AML-193 (cell line): Measurements from ENCODE around the gene MYO1G.
A peak's percentile ranks its signal among the peaks of the same experiment; 100 is the strongest.
"Not testable (repeated sequence)": the region's sequence is repeated elsewhere in the genome, so short reads cannot be mapped to it uniquely, and the experiment has no call there.

Experiments used
- DNase-seq, 2 experiments: peaks; one replicate each; lab custom pipeline; 2025; lab: John Stamatoyannopoulos, UW

Gene MYO1G

GRCh38 chr7:44999245-45000092, 20.7 kb upstream of the MYO1G start:
- peak; percentile 93 to 95 for DNase-seq

GRCh38 chr7:44998153-44998871, 19.5 kb upstream of the MYO1G start:
- DNase-seq: peak; percentile 30 to 48

GRCh38 chr7:44995555-44996493, 17.0 kb upstream of the MYO1G start:
- no peak for DNase-seq

- no peak for DNase-seq
These were observed 16.2 kb upstream of the MYO1G start for GRCh38 chr7:44994877-44995554.

GRCh38 chr7:44992004-44992795, 13.4 kb upstream of the MYO1G start:
- DNase-seq: not testable (repeated sequence)

GRCh38 chr7:44990109-44991023, 11.6 kb upstream of the MYO1G start:
- no peak for DNase-seq

- DNase-seq: no peak
These were observed 10.3 kb upstream of the MYO1G start for GRCh38 chr7:44989132-44989531.

GRCh38 chr7:44988701-44989100, 9.9 kb upstream of the MYO1G start:
- DNase-seq: no peak

- no peak for DNase-seq
These were observed 9.2 kb upstream of the MYO1G start for GRCh38 chr7:44987996-44988395.

GRCh38 chr7:44987457-44987856, 8.6 kb upstream of the MYO1G start:
- DNase-seq: no peak

GRCh38 chr7:44986218-44987053, 7.6 kb upstream of the MYO1G start:
- DNase-seq: peak; percentile 94

GRCh38 chr7:44985900-44986217, 7.0 kb upstream of the MYO1G start:
- no peak for DNase-seq

- DNase-seq: no peak
These were observed 6.3 kb upstream of the MYO1G start for GRCh38 chr7:44985033-44985695.

GRCh38 chr7:44984478-44984758, 5.6 kb upstream of the MYO1G start:
- no peak for DNase-seq

GRCh38 chr7:44983742-44984477, 5.1 kb upstream of the MYO1G start:
- no peak for DNase-seq

- no peak for DNase-seq
These were observed 4.2 kb upstream of the MYO1G start for GRCh38 chr7:44982970-44983369.

- DNase-seq: no peak
These were observed 3.7 kb upstream of the MYO1G start for GRCh38 chr7:44982535-44982923.
